HFF-Myc (cell line): ENCODE data around the gene GPAT3.
"Not testable (repeated sequence)": the region's sequence is repeated elsewhere in the genome, so short reads cannot be mapped to it uniquely, and the experiment has no call there.

Source experiments
- DNase-seq: peaks from one replicate; pipeline ENCODE4 v3.0.0-alpha.2; 2011; ENCODE audit warnings: low read depth; ENCODE audit errors: extremely low read depth
- H3K4me3 ChIP-seq: replicated peaks from 2 replicates; pipeline ENCODE4 v1.5.1; 2011; ENCODE audit warnings: low read depth, mild to moderate bottlenecking, control low read depth, low read length
- CTCF ChIP-seq: IDR thresholded peaks from 2 replicates; pipeline ENCODE4 v1.5.1; 2012; ENCODE audit warnings: mild to moderate bottlenecking, low read depth, low read length, control low read depth; ENCODE audit errors: missing control alignments

The GPAT3 gene

GRCh38 chr4:83561381-83561780 lies 25.5 kb downstream of the GPAT3 start:
- TF ChIP-seq CTCF = no peak
- DNase-seq = no peak

GRCh38 chr4:83563998-83564397 lies 28.1 kb downstream of the GPAT3 start:
- H3K4me3 ChIP-seq = no peak overlapping the region
- no peak for TF ChIP-seq CTCF
- DNase-seq = no peak

More at GRCh38 chr4:83561381-83561780, 25.5 kb downstream of the GPAT3 start:
- no peak overlapping the region for H3K4me3 ChIP-seq

- DNase-seq = no peak
- no peak overlapping the region for H3K4me3 ChIP-seq
- TF ChIP-seq CTCF = no peak
Measured at GRCh38 chr4:83568062-83568461, 32.2 kb downstream of the GPAT3 start.

- no peak for TF ChIP-seq CTCF
- no peak for DNase-seq
- H3K4me3 ChIP-seq = no peak overlapping the region
Measured at GRCh38 chr4:83569429-83569828, 33.5 kb downstream of the GPAT3 start.

- DNase-seq = no peak
- no peak overlapping the region for H3K4me3 ChIP-seq
- no peak for TF ChIP-seq CTCF
Measured at GRCh38 chr4:83569987-83570386, 34.1 kb downstream of the GPAT3 start.

GRCh38 chr4:83572848-83573247 lies 36.9 kb downstream of the GPAT3 start:
- no peak for TF ChIP-seq CTCF
- no peak overlapping the region for H3K4me3 ChIP-seq
- DNase-seq = no peak

GRCh38 chr4:83574247-83574646 lies 38.3 kb downstream of the GPAT3 start:
- TF ChIP-seq CTCF = no peak
- no peak for DNase-seq
- no peak overlapping the region for H3K4me3 ChIP-seq

GRCh38 chr4:83576237-83576636 lies 40.3 kb downstream of the GPAT3 start:
- DNase-seq, H3K4me3 ChIP-seq: not testable (repeated sequence)
